Stimulated activated CD4-positive, alpha-beta T cell treated with anti-CD3 and anti-CD28 coated beads, Interleukin-12 subunit alpha, Interleukin-12 subunit beta, amount 100 ng/mL, for 4 hours (primary cell): ENCODE measurements around the gene NUDCD2.

Experiments
- DNase-seq: peaks from one replicate; pipeline ENCODE4 v3.0.0-alpha.2; 2020

Gene NUDCD2

GRCh38 chr5:163459819-163460561 is at the start of gene NUDCD2:
TSS of gene NUDCD2 (minus strand) at chr5:163460102. CDS start at chr5:163460050, 52 bp downstream.
- DNase-seq, result peak; percentile 95

GRCh38 chr5:163509291-163509951 is 49.5 kb upstream of the NUDCD2 start:
- no peak for DNase-seq

GRCh38 chr5:163508753-163509152 is 48.9 kb upstream of the NUDCD2 start:
- DNase-seq, result no peak

- no peak for DNase-seq
Measured at GRCh38 chr5:163506726-163507125, 46.8 kb upstream of the NUDCD2 start.

- no peak for DNase-seq
Measured at GRCh38 chr5:163506095-163506457, 46.2 kb upstream of the NUDCD2 start.

GRCh38 chr5:163505368-163506094 is 45.6 kb upstream of the NUDCD2 start, which contains the start of gene MAT2B:
TSS of gene MAT2B (plus strand) at chr5:163505619. CDS start at chr5:163505687, 68 bp downstream.
- peak; percentile 92 for DNase-seq

GRCh38 chr5:163505049-163505367 is 45.1 kb upstream of the NUDCD2 start:
- peak; percentile 26 for DNase-seq

GRCh38 chr5:163504079-163504931 is 44.4 kb upstream of the NUDCD2 start:
- DNase-seq, result peak; percentile 29

- DNase-seq, result no peak
Measured at GRCh38 chr5:163503106-163504078, 43.5 kb upstream of the NUDCD2 start.

GRCh38 chr5:163502521-163502920 is 42.6 kb upstream of the NUDCD2 start:
- no peak for DNase-seq

GRCh38 chr5:163498886-163499285 is 39.0 kb upstream of the NUDCD2 start:
- DNase-seq, result no peak

- DNase-seq, result no peak
Measured at GRCh38 chr5:163497315-163497714, 37.4 kb upstream of the NUDCD2 start.

GRCh38 chr5:163496286-163496685 is 36.4 kb upstream of the NUDCD2 start:
- no peak for DNase-seq

GRCh38 chr5:163489745-163490075 is 29.8 kb upstream of the NUDCD2 start:
- no peak for DNase-seq

- DNase-seq, result no peak
Measured at GRCh38 chr5:163489055-163489744, 29.3 kb upstream of the NUDCD2 start.

GRCh38 chr5:163478982-163479271 is 19.0 kb upstream of the NUDCD2 start:
- no peak for DNase-seq

GRCh38 chr5:163478126-163478981 is 18.5 kb upstream of the NUDCD2 start:
- DNase-seq, result no peak

- no peak for DNase-seq
Measured at GRCh38 chr5:163475411-163475810, 15.5 kb upstream of the NUDCD2 start.

GRCh38 chr5:163473635-163474243 is 13.8 kb upstream of the NUDCD2 start:
- no peak for DNase-seq

- no peak for DNase-seq
Measured at GRCh38 chr5:163467682-163468081, 7.8 kb upstream of the NUDCD2 start.
